Brain microvascular endothelial cell (primary cell): Measurements from ENCODE around the gene HHLA2.
"Not testable (repeated sequence)": the region's sequence is repeated elsewhere in the genome, so short reads cannot be mapped to it uniquely, and the experiment has no call there.

Source experiments
- DNase-seq: peaks from one replicate; pipeline ENCODE4 v3.0.0-alpha.2; 2020
- H3K27ac ChIP-seq: fragments of 250-450 bp; sonication (Bioruptor Pico); 2 replicates; pipeline ENCODE4 v1.5.1; 2020; ENCODE audit warnings: mild to moderate bottlenecking, moderate library complexity
- H3K27me3 ChIP-seq: fragments of 250-450 bp; sonication (Bioruptor Pico); replicated peaks from 2 replicates; pipeline ENCODE4 v1.5.1; 2020; ENCODE audit warnings: mild to moderate bottlenecking
- H3K36me3 ChIP-seq: fragments of 250-450 bp; sonication (Bioruptor Pico); replicated peaks from 2 replicates; pipeline ENCODE4 v1.5.1; 2020; ENCODE audit warnings: mild to moderate bottlenecking
- H3K4me3 ChIP-seq: 2 replicates; pipeline ENCODE4 v1.5.1; 2011; ENCODE audit warnings: low read depth, mild to moderate bottlenecking, control low read depth, low read length, moderate library complexity
- in situ Hi-C: cut with HindIII; loops from 2 replicates; pipeline ENCODE4 v1.10.0; 2017; ENCODE audit warnings: low sequenced_read_pairs, low pct_ligation_motif_present
- TF ChIP-seq, protein P1 (sequence below): IDR thresholded peaks from 2 replicates; pipeline ENCODE4 v1.5.1; 2011; ENCODE audit warnings: low read depth, mild to moderate bottlenecking, moderate library complexity, low read length, control low read depth, inconsistent platforms; ENCODE audit errors: missing control alignments

HHLA2 gene

GRCh38 chr3:108271626-108272025, 24.7 kb upstream of the HHLA2 start:
- TF ChIP-seq, protein P1, sequence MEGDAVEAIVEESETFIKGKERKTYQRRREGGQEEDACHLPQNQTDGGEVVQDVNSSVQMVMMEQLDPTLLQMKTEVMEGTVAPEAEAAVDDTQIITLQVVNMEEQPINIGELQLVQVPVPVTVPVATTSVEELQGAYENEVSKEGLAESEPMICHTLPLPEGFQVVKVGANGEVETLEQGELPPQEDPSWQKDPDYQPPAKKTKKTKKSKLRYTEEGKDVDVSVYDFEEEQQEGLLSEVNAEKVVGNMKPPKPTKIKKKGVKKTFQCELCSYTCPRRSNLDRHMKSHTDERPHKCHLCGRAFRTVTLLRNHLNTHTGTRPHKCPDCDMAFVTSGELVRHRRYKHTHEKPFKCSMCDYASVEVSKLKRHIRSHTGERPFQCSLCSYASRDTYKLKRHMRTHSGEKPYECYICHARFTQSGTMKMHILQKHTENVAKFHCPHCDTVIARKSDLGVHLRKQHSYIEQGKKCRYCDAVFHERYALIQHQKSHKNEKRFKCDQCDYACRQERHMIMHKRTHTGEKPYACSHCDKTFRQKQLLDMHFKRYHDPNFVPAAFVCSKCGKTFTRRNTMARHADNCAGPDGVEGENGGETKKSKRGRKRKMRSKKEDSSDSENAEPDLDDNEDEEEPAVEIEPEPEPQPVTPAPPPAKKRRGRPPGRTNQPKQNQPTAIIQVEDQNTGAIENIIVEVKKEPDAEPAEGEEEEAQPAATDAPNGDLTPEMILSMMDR = no peak
- Histone ChIP-seq H3K36me3 (no peaks in the 10 kb centered on the region), H3K27ac (no peak overlapping the region), H3K27me3 (no peaks in the 10 kb centered on the region), H3K4me3 (no peak overlapping the region)
- no peak for DNase-seq
- in situ Hi-C loops = no loop called here

DNA sequence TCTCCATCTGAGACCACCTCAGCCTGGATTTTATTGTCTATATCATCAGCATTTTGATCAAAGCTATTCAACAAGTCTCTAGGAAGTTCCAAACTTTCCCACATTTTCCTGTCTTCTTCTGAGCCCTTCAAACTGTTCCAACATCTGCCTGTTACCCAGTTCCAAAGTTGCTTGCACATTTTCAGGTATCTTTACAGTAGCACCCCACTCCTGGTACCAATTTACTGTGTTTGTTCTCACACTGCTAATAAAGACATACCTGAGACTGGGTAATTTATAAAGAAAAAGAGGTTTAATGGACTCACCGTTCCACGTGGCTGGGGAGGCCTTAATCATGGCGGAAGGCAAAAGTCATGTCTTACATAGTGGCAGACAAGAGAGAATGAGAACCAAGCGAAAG, 17.3 kb upstream of the HHLA2 start:
- DNase-seq, H3K27me3 ChIP-seq, in situ Hi-C loops: not testable (repeated sequence)

GRCh38 chr3:108280476-108280875, 15.9 kb upstream of the HHLA2 start:
- Histone ChIP-seq H3K36me3 (no peaks in the 10 kb centered on the region), H3K27ac (no peak overlapping the region), H3K4me3 (no peak overlapping the region), H3K27me3 (no peaks in the 10 kb centered on the region)
- in situ Hi-C loops = no loop called here
- TF ChIP-seq, protein P1 = no peak
- DNase-seq = no peak

More for the DNA sequence above, 17.3 kb upstream of the HHLA2 start:
- H3K27ac ChIP-seq, H3K36me3 ChIP-seq, H3K4me3 ChIP-seq: not testable (repeated sequence)

- Histone ChIP-seq H3K36me3 (no peaks in the 10 kb centered on the region), H3K27ac (no peak overlapping the region), H3K27me3 (no peaks in the 10 kb centered on the region), H3K4me3 (no peak overlapping the region)
- TF ChIP-seq, protein P1 = no peak
- DNase-seq = no peak
- in situ Hi-C loops = no loop called here
These were observed 14.7 kb upstream of the HHLA2 start for GRCh38 chr3:108281670-108282069.

DNA sequence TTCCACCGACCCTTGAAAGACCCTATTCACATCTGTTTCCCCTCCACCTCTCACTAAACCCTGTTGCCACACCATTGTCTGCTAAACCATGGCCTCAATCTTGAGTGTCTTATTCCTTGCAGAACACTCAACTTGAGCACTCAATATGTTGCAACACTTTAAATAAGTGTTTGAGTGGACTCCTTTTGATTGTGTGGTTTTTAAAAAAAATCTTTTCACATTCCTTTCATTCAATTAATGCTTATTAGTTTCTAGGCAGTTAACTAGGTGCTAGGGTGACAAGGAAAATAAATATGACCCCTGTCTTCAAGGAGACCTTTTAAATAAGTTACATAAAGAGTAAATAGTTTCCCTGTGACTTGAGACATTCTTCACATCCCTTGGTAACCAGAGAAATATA, 13.3 kb upstream of the HHLA2 start:
- no peak overlapping the region for H3K27ac ChIP-seq
- in situ Hi-C loops = no loop called here
- H3K27me3 ChIP-seq = no peaks in the 10 kb centered on the region
- H3K4me3 ChIP-seq = no peak overlapping the region
- DNase-seq = no peak
- no peaks in the 10 kb centered on the region for H3K36me3 ChIP-seq
- TF ChIP-seq, protein P1 = no peak

GRCh38 chr3:108283989-108284388, 12.4 kb upstream of the HHLA2 start:
- in situ Hi-C loops = no loop called here
- Histone ChIP-seq H3K36me3 (no peaks in the 10 kb centered on the region), H3K27ac (no peak overlapping the region), H3K27me3 (no peaks in the 10 kb centered on the region), H3K4me3 (no peak overlapping the region)
- no peak for DNase-seq
- TF ChIP-seq, protein P1 = no peak
